ENCODE measurements around the gene TNFAIP1.

- no peak for TF ChIP-seq CTCF (IDR thresholded peaks at IDR 0.05)
- no peak for TF ChIP-seq POLR2A (IDR thresholded peaks at IDR 0.05)
- TF ChIP-seq EP300 (IDR thresholded peaks at IDR 0.05) = no peak
- TF ChIP-seq POLR2AphosphoS5 (IDR thresholded peaks at IDR 0.05) = no peak
These were observed 18.2 kb upstream of the TNFAIP1 start for GRCh38 chr17:28317099-28317965.
